GM19351 (cell line): Measurements from ENCODE around the gene LRRC9.
A peak's percentile ranks its signal among the peaks of the same experiment; 100 is the strongest.
"Not testable (repeated sequence)": the region's sequence is repeated elsewhere in the genome, so short reads cannot be mapped to it uniquely, and the experiment has no call there.

Source experiments
- ATAC-seq: cut with Tn5 transposase; IDR thresholded peaks from one replicate; pipeline ENCODE4 v1.9.1; 2021; ENCODE audit warnings: mild to moderate bottlenecking, moderate library complexity; ENCODE audit not compliant: unreplicated experiment

LRRC9 gene

DNA sequence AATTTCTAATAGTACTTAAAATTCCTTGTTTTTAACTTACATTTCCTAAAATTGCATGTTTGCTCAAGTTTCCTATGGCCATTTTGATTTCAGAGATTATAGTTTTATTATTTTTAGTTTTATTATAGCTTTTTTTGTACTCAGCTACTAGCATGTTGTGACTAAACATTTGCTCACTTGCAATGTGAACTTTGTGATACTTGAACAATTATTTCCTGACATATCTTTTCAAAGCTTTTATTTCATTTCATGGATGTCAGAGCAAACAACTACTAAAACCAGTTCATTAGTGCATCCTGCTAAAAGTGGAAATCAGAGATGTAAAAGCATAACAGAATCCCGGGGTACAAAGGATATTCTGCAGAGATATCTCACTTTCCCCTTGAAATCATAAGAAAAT lies 138.1 kb downstream of the LRRC9 start:
- no peak for ATAC-seq

DNA sequence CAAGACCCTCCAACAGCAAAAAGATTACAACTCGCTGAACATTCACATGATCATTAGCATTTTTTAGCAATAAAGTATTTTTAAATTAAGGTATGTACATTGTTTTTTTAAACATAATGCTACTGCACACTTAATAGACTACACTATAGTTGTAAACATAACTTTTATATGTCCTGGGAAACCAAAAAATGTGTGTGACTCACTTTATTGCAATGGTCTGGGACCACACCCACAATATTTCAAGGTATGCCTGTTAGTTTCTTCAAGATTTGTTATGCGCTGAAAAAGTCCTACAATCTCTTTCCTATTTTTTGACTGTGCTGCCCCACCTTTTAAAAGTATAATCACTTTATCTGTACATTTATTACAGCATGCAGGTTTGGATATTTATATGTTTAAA lies 141.4 kb downstream of the LRRC9 start:
- no peak for ATAC-seq

DNA sequence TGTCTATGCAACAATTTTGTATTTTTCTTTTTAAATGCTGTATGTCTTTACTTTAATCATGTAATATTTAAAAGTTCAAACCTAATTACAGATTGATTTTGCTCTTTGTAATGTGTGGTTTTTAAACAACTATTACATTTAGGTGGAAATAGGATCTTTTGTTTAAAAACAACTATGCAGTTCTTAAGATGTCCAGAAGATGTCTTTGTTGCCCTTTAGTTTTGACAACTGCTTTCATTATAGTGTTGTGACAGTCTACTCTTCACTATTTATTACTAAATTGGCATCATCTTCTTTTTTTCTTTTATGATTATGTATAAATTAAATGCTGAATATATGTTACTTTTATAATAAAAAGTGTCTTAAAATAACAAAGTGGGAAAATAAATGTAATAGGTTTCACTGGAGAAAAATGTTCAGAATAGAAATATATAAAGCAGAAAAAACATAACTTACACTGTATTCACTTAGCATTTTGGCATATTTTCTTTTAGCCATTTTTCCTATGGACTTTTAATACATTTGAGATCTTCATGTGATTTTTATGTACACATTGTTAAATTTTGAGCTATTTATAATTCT lies 144.6 kb downstream of the LRRC9 start:
- peak; percentile 80 for ATAC-seq

DNA sequence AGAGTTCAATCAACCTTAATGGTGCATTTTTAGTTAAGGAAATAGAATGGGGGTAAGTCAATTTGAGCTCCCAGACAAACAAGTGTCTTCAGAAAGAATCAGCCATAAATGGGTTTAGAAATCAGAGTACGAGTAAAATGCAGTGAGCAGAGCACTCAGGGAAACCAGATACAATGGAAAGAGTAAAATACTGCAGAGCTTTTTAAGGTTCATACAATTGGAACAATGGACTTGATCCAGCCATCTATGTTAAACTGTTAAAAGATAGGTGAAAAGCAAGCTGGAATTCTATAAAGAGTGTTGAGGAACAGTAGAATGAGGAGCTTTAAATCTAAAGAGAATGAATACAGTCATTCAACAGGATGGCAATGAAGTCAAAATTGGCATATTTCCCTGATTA lies 147.9 kb downstream of the LRRC9 start:
- ATAC-seq = no peak

DNA sequence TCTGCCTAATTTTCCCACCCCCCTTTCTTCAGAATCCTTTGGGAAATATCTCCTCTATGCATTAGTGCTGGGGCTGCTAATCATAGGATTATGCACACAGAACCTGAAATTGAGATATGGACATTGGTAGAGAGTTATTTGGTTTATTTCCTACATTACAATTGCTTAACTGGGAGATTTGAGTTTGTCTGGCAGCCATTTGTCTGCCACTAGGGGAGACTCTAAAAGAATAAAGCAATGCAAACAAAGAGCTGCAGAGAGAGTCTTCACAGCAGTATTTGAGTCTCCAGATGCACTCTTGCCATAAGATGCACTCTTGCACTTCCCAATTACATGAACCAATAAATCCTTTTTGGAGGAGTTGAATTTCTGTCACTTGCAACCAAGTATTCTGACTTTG lies 159.8 kb downstream of the LRRC9 start:
- ATAC-seq = no peak

DNA sequence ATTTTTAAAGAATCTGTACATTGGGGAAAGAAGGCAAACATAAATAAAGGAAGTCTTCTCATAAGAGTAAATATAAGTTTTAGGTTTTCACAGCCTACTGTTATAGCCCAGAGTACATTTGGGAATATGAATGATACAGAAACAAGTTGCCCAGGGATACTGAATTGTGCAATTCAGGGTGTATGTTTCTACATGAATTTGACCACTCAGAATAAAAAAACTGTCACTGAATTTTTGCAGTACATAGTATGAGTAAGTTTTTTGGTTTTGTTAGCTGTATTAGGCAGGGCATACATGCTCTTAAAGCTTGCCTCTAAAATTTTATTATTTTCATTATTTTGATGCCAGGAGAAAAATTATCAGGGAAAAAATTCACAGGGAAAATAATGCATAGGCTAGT lies 165.1 kb downstream of the LRRC9 start:
- ATAC-seq = no peak

DNA sequence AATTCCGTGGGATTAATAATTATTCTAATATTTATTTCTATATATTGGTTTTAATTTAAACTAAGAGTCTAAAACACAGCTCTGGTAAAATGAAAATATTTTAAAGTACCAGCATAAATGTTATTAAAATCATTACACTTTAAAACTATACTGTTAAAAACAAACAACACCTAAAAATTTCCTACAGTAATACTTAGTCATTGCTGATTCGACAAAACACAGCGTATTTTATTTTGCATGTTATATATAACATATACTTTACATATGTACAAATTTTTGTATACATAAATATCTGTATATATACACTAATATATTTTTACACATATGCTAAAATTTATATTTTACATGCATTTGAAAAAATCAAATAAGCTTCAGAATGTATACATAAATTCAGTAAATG lies 165.7 kb downstream of the LRRC9 start:
- ATAC-seq = no peak

DNA sequence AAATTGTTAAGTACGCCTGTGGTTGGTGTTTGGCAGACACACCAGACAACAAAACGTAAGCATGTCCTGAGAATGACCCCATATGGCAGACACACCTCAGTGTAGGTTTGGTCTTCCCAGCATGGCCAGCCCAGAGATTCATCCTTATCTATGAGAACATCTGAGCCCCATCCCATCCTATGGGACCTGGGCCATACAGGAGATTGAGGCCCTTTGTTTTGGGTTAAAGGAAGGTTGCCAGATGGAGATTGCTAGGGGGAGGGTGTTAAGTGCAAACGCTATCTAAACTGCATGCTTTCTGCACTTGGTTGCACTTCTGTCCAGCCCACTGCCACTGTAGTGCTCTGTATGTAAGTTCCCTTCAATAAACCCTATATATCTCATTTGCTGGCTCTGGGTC lies 167.7 kb downstream of the LRRC9 start:
- ATAC-seq = no peak

DNA sequence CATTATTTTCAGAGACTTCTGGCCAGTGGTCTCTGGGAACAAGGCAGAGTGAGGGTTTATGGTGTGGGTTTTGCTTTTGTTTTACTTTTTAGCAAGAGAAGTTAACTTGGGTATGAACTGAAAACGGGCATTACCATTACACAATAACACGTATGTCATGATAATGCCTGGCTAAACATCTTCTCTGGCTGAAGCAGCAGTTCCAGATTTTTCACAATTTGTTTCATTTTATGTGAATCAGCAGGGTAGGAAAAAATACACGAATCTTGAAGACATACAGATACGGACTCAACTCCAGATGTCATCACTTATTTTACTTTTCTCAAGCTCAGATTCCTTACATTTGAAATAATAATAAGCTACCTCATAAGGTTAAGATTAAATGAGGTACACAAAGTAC lies 169.3 kb downstream of the LRRC9 start:
- no peak for ATAC-seq

DNA sequence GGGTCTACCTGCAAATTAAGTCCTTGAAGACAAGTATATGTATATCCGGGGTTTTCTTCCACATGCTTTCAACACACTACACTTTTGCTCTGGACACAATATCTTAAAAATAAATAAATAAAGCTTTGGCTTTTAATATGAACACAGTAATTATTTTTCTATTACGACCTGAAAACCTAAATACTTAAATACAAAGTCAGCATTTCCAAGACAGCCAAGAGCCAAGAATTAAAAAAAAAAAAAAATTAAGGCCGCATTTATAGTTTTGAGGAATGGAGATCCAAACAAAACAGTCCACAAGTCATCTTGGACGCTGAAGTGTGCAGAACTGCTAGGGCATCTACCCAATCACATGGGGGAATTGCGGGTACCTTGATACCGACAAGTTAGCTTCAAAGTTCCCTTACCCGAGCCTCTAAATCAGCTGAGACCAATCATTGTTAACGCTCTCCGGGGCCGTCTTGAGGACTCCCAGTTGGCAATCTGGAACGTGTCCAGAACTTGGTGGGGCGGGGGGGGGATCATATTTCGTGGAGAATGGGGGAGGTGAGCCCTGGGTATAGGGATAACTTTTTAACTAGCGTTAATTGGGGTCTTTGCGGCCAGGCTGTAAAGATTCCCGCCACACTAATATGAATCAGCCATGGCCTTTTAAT lies 171.0 kb downstream of the LRRC9 start:
- ATAC-seq = no peak

DNA sequence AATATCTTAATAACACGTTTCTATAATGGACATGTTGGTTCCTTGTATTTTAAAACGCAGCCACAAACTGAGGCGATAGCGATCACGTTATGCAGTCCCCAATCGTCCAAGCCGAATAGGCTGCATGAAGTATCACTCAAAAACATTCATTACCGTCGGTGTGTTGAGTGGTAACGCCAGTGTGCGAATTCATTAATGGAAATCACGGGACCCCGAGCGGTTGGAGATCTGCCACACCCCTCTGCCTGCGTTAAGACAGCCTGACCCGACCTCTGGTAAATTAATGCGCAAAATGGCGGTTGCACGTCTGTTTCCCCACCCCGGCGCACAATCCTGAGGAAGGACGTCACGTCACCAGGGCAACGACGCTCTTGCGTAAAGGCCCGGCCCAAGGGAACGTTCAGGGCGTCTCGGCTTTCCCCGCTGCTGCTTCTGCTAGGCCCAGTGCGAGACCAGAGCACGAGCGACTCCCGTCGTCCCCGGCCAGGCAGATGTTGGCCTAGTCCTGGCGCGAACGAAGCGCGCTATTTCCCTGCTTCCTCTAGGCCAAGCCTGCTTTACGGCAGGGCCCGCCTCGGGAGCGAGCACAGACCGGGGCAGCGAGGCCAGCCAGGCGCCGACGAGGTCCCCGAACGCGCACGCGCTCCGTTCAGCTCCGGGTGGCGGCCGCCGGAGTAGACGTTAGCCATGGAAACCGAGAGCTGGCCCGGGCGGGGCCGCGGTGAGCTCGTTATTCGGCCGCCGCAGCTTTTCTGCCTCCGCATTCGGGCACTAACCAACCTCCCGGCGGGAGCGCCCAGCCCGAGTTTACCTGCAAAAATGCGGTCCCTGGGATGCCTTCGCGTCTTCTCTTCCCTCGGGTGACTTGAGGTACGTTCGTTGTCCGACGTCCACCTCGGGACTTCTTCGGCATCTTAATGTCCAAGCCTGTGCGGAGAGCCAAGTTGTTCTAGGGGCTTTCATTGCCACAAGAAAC lies 171.9 kb downstream of the LRRC9 start, which contains the start of gene PCNX4:
Gene PCNX4 (plus strand): TSS at position 374 of the 976 bp plus-strand sequence. CDS start 15,716 bp downstream, outside the sequence.
- peak; percentile 92 for ATAC-seq

DNA sequence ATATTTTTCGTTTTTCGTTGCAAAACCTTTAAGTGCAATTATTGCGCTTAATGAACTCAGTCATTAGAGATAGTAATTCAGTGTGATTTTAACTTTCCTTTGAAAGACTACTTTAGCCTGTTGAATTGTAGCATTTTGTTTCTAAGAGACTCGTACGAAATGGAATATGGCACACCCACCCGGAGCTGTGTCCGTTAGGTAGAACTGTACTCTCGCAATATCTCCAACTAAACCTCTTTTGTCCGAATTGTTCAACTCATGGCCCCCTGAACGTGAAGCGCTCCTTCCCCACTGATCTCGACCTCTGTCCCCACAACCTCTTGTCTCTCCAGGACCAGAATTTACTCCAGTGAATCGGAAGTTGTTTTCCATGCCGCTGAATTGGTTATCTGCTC lies 172.6 kb downstream of the LRRC9 start:
- no peak for ATAC-seq

DNA sequence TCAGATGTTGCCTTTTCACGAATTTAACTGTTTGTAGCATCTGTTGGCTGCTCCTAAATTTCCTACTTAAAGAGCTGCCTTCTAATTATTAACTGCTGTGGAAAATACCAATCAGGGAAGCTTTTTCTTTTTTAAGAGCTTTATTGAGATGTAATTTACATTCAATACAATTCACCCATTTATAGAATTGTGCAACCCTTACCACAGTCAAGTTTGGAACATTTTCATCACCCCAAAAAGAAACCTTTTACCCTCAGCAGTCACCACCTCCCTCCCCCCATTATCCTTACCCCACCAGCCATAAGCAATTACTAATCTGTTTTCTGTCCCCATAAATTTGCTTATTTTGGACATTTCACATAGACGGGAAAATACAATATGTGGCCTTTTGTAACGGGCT lies 173.1 kb downstream of the LRRC9 start:
- ATAC-seq = no peak

DNA sequence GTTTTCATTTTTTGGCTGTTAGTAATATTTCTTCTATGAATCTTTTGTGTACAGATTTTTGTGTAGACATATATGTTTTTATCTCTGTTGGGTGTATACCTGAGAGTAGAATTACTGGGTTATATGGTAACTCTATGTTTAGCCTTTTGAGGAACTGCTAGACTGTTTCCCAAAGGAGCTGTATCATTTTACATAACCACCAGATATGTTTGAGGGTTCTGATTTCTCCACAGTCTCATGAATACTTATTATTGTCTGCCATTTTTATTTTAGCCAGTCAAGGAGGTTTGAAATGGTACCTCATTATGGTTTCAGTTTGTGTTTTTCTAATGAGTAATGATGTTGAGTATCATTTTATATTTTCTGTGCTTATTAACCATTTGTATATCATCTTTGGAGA lies 173.7 kb downstream of the LRRC9 start:
- no peak for ATAC-seq

DNA sequence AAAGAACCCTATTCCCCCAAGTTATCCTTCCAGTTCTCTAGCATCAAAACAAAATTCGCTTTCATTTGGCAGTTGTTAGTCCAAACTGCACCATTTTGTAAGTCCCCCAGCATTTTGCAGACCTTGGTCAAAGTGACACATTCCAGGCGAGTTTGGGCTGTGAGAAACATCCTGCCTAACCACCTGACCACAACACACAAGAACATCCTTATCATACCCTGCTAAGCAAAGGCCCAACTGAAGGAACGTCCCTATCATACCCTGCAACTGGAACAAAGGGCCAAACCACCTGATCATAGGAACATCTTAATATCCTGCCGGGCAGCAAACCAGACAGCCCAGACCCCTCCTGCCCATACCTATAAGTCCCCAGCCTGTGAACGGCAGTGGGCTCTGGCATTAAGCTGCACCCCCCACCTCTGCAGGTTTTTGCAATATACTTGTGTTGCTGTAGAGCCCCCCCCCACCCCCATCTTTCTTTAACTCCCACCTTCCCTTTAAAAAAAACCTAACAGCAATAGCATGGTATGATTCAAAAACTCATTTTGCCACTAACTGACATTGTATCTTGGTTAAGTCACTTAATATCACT lies 174.5 kb downstream of the LRRC9 start:
- ATAC-seq = no peak

DNA sequence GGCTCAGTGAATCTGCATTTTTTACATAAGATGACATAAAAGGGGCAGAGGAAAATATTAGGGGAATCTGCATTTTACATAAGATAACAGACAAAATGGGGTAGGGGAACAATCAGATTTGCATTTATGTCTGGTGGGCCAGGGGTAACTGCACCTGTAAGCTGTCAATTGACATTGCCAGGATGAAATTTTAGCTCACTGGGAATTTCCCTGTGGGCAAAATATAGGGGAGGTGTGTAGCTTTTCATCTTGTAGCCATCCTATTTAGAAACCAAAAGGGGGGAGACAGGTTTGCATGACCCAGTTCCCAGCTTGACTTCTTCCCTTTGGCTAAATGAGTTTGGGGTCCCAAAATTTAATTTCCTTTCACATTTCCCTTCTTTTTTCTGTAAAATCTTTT lies 175.3 kb downstream of the LRRC9 start:
- no peak for ATAC-seq

DNA sequence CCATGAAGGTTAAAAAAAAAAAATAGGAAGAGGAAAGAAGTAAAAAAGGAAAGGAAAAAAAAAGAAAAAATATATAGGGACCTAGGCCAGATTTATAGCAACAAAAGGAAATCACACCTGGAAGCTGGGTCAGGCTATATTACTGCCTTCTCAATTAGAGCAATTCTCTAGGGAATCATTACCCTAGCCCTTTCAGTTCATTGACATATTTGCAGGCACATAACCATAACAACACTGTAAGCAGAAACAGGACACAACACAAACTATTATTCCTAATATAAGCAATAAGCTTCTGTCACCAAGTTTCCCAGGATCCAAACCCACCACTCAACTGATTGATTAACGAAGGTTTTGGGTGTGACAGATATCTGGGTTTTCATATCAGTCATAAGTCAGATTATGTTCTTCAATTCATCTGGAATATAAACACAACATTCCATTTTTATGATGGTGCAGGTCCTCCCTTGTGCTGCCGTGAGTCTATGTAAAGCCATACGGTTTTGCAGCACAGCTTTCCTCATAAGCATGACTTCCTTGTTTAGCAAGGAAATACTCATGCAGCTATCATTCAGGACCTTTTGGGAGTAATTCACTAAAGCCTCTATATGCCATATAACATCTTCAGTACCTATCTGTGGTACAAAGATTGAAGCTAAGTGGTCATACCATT lies 176.0 kb downstream of the LRRC9 start:
- no peak for ATAC-seq

DNA sequence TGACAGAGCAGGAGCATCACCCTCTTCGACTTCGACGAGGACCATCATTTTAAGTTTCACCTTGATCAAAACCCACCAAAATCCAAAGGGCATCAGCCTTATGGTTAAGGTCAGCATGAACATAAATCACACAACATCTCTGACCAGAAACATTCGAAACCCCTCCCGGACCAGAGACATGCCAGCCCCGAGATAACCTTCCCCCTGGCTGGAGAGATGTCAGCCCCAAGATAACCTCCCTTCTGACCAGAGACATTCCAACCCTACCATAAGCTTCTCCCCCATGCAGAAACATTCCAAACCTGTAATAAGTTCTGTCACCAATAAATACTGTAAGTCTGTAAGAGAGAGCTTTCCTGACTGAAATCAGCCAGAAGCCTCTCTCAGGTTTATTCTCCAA lies 178.0 kb downstream of the LRRC9 start:
- no peak for ATAC-seq

DNA sequence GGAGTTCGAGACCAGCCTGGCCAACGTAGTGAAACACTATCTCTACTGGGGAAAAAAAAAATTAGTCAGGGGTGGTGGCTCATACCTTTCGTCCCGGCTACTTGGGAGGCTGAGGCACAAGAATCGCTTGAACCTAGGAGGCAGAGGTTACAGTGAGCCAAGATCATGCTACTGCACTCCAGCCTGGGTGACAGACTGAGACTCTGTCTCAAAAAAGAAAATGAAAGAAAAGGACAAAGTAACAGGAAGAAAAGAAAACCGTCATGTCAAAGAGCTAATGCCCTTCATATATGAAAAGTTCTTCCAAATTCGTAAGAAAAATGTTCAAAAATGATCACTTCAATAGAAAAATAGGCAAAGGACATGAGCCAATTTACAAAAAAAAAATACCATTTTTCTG lies 179.9 kb downstream of the LRRC9 start:
- ATAC-seq = not testable (repeated sequence)

DNA sequence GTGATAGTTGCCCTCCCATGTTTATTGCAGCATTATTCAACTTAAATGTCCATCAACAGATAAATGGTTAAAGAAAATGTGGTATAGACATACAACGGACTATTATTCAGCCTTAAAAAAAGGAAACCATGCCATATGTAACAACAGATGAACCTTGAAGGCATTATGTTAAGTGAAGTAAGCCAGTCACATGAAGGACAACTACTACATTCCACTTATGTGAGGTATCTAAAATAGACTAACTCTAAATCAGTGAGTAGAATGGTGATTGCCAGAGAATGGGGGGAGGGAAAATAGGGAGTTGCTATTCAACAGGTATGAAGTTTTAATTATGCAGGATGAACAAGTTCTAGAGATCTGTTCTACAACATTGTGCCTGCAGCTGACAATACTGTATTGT lies 181.8 kb downstream of the LRRC9 start:
- no peak for ATAC-seq

DNA sequence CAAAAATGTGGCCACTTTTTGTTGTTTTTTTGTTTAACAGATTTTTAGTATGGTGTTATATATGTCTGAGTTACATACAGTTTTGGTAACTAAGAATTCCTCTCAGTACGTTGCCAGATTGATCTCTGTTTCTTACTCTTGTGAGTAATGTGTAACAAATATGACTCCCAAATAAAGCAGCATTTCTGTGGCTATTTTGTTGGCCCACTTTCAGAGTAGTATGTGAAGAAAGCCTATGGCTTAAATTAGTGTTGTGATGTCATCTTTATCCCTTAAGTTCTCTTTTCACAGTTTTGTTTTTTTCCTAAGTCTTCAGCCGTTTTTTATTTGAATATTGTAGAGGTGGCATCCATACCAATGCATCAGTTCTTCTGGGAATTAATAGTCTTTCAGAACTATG lies 182.4 kb downstream of the LRRC9 start:
- ATAC-seq = no peak
